ENCODE data around the gene GNGT1. TPM values are rescaled to one million over a fixed set of nuclear protein-coding genes. Genes with fewer than 3 reads are reported as not detected.

Gene GNGT1
- total and polyA plus RNA-seq, 2 of the 13 experiments (the other 11 are each of a cell fraction or from before 2014, with no cell fraction given): not detected

- Histone ChIP-seq H4K20me1 (ENCODE audit: insufficient read depth, low read length) (no peaks in the 10 kb centered on the region), H3K36me3 (replicated peaks in 1 of 2; ENCODE audit: control insufficient read depth in 1 of 2, insufficient read depth in 2 of 2, low read length in 2 of 2) (no peaks in the 10 kb centered on the region), H3K27ac (ENCODE audit: extremely low read length, insufficient read depth, low read length) (no peak overlapping the region), H3K4me2 (ENCODE audit: low read depth, low read length) (no peak overlapping the region), H3K4me1 (ENCODE audit: insufficient read depth, low read length) (no peaks in the 10 kb centered on the region), H3K9ac (ENCODE audit: insufficient read depth, low read depth, low read length) (no peak overlapping the region), H2AFZ (ENCODE audit: low read length) (no peak overlapping the region), H3K27me3 (ENCODE audit: control insufficient read depth in 1 of 2, insufficient read depth in 2 of 2, low read length in 2 of 2) (no peaks in the 10 kb centered on the region), H3K79me2 (ENCODE audit: insufficient read depth, low read length) (no peaks in the 10 kb centered on the region), H3K4me3 (replicated peaks in 1 of 3; ENCODE audit: insufficient read depth in 1 of 3, low read depth in 2 of 3, low read length in 3 of 3) (no peak overlapping the region), H3K9me3 (ENCODE audit: low read length) (no peaks in the 10 kb centered on the region)
- intact Hi-C loops (cut with micrococcal nuclease; ENCODE audit: unreplicated experiment) (no loop called here), in situ Hi-C loops (cut with HindIII; ENCODE audit: extremely low pct_ligation_motif_present, low pct_unique_long_range_greater_than_20kb) (no loop called here)
- WGBS (ENCODE audit: low lambda C conversion rate): 13% methylated on average over 3 of the region's 3 CpGs
- no TSS peak for BruUV-seq (replicated peaks)
- ChIA-PET CTCF (ENCODE audit: low intra/inter-chr PET ratio, low total read pairs) (no interaction called here), POLR2A (no interaction called here)
- no peak for FAIRE-seq
- TF ChIP-seq TBL1XR1 (IDR thresholded peaks at IDR 0.05; ENCODE audit: borderline replicate concordance, low read length, partially characterized antibody): no peak
- no peak for ATAC-seq
- DNase-seq (ENCODE audit: low spot score): no peak
These were observed 23.1 kb upstream of the GNGT1 start for GRCh38 chr7:93883078-93883916.

- FAIRE-seq (no peak), ATAC-seq (no peak), DNase-seq (ENCODE audit: low spot score) (no peak)
- Histone ChIP-seq H3K79me2 (ENCODE audit: insufficient read depth, low read length) (no peaks in the 10 kb centered on the region), H2AFZ (ENCODE audit: low read length) (no peak overlapping the region), H3K9ac (ENCODE audit: insufficient read depth, low read depth, low read length) (no peak overlapping the region), H3K9me3 (ENCODE audit: low read length) (no peaks in the 10 kb centered on the region), H4K20me1 (ENCODE audit: insufficient read depth, low read length) (no peaks in the 10 kb centered on the region), H3K4me3 (replicated peaks in 1 of 3; ENCODE audit: insufficient read depth in 1 of 3, low read depth in 2 of 3, low read length in 3 of 3) (no peak overlapping the region), H3K27me3 (ENCODE audit: control insufficient read depth in 1 of 2, insufficient read depth in 2 of 2, low read length in 2 of 2) (0 out of 5 replicates have a peak, but pooled peaks cover 0 to under 1% of the 10 kb centered on the region in 2 experiments), H3K36me3 (replicated peaks in 1 of 2; ENCODE audit: control insufficient read depth in 1 of 2, insufficient read depth in 2 of 2, low read length in 2 of 2) (no peaks in the 10 kb centered on the region), H3K4me1 (ENCODE audit: insufficient read depth, low read length) (no peaks in the 10 kb centered on the region), H3K4me2 (ENCODE audit: low read depth, low read length) (no peak overlapping the region), H3K27ac (ENCODE audit: extremely low read length, insufficient read depth, low read length) (no peak overlapping the region)
- no TSS peak for BruUV-seq (replicated peaks)
- ChIA-PET CTCF (ENCODE audit: low intra/inter-chr PET ratio, low total read pairs) (no interaction called here), POLR2A (no interaction called here)
- intact Hi-C loops (cut with micrococcal nuclease; ENCODE audit: unreplicated experiment) (no loop called here), in situ Hi-C loops (cut with HindIII; ENCODE audit: extremely low pct_ligation_motif_present, low pct_unique_long_range_greater_than_20kb) (no loop called here)
- TF ChIP-seq ESRRA (CRISPR knock-in tag; IDR thresholded peaks at IDR 0.05; ENCODE audit: low read depth) (no peak), CBX1 (IDR thresholded peaks at IDR 0.05; ENCODE audit: low read depth) (no peak), ZBTB46 (CRISPR knock-in tag; IDR thresholded peaks at IDR 0.05; ENCODE audit: borderline replicate concordance) (no peak), ZNF407 (CRISPR knock-in tag; IDR thresholded peaks at IDR 0.05; ENCODE audit: not compliant biosample characterization) (no peak), ZNF605 (CRISPR knock-in tag; IDR thresholded peaks at IDR 0.05) (no peak), ZNF354B (CRISPR knock-in tag; IDR thresholded peaks at IDR 0.05) (no peak)
These were observed 22.4 kb upstream of the GNGT1 start for GRCh38 chr7:93883917-93884345.

All from HepG2 (cell line).